Measurements from ENCODE around the gene CUL5. TPM values are rescaled to one million over a fixed set of nuclear protein-coding genes. Genes with fewer than 3 reads are reported as not detected.

CUL5 gene
- total RNA-seq, 1 donor from 2014 or later: 6.0 TPM

GRCh38 chr11:108063410-108063809 lies 54.7 kb downstream of the CUL5 start:
- no peak for DNase-seq (ENCODE audit: low spot score in 2 of 2)
- no peaks in the 10 kb centered on the region for H3K9me3 ChIP-seq
- no peak overlapping the region for H3K4me3 ChIP-seq
- no peaks in the 10 kb centered on the region for H3K4me1 ChIP-seq
- no peak for TF ChIP-seq CTCF (IDR thresholded peaks at IDR 0.05)
- H3K27ac ChIP-seq: no peak overlapping the region
- intact Hi-C loops (cut with DNase I): no loop called here
- H3K36me3 ChIP-seq: peaks cover 6 to 34% of the 10 kb centered on the region in 2 donors
- no peaks in the 10 kb centered on the region for H3K27me3 ChIP-seq

- intact Hi-C loops (cut with DNase I): no loop called here
- Histone ChIP-seq H3K4me3 (no peak overlapping the region), H3K9me3 (no peaks in the 10 kb centered on the region), H3K27me3 (no peaks in the 10 kb centered on the region), H3K4me1 (no peaks in the 10 kb centered on the region), H3K36me3 (peaks cover 3 to 46% of the 10 kb centered on the region in 2 donors), H3K27ac (no peak overlapping the region)
- TF ChIP-seq CTCF (IDR thresholded peaks at IDR 0.05): no peak
- no peak for DNase-seq (ENCODE audit: low spot score in 2 of 2)
These were observed 61.2 kb downstream of the CUL5 start for GRCh38 chr11:108069947-108070346.

- no peak overlapping the region for H3K27ac ChIP-seq
- no peaks in the 10 kb centered on the region for H3K4me1 ChIP-seq
- no peaks in the 10 kb centered on the region for H3K27me3 ChIP-seq
- no peak for DNase-seq (ENCODE audit: low spot score in 2 of 2)
- no peaks in the 10 kb centered on the region for H3K9me3 ChIP-seq
- no peak overlapping the region for H3K4me3 ChIP-seq
- peaks cover 0 to 19% of the 10 kb centered on the region in 2 donors for H3K36me3 ChIP-seq
- intact Hi-C loops (cut with DNase I): no loop called here
- no peak for TF ChIP-seq CTCF (IDR thresholded peaks at IDR 0.05)
These were observed 76.1 kb downstream of the CUL5 start for GRCh38 chr11:108084811-108085210.

- DNase-seq (ENCODE audit: low spot score in 2 of 2): no peak
- Histone ChIP-seq H3K4me3 (no peak overlapping the region), H3K27me3 (no peaks in the 10 kb centered on the region), H3K4me1 (no peaks in the 10 kb centered on the region), H3K36me3 (peaks cover 0 to 27% of the 10 kb centered on the region in 2 donors), H3K9me3 (no peaks in the 10 kb centered on the region), H3K27ac (no peak overlapping the region)
- no peak for TF ChIP-seq CTCF (IDR thresholded peaks at IDR 0.05)
- intact Hi-C loops (cut with DNase I): no loop called here
These were observed 77.0 kb downstream of the CUL5 start for GRCh38 chr11:108085672-108086071.

GRCh38 chr11:108092134-108092533 lies 83.4 kb downstream of the CUL5 start:
- Histone ChIP-seq H3K4me3 (no peak overlapping the region), H3K4me1 (no peaks in the 10 kb centered on the region), H3K9me3 (no peaks in the 10 kb centered on the region), H3K27me3 (no peaks in the 10 kb centered on the region), H3K27ac (no peak overlapping the region), H3K36me3 (peaks cover 20 to 45% of the 10 kb centered on the region in 2 donors)
- DNase-seq (ENCODE audit: low spot score in 2 of 2): no peak
- intact Hi-C loops (cut with DNase I): no loop called here
- no peak for TF ChIP-seq CTCF (IDR thresholded peaks at IDR 0.05)

All from ascending aorta (tissue), 2 donors.